Skeletal muscle satellite cell (primary cell): ENCODE data around the gene KCNK6.
"Not testable (repeated sequence)": the region's sequence is repeated elsewhere in the genome, so short reads cannot be mapped to it uniquely, and the experiment has no call there.

Source experiments
- H3K27me3 ChIP-seq: 2 replicates; pipeline ENCODE4 v1.7.0; 2013; ENCODE audit warnings: low read length; ENCODE audit not compliant: control insufficient read depth, insufficient read depth
- H3K36me3 ChIP-seq: 2 replicates; pipeline ENCODE4 v1.7.0; 2013; ENCODE audit warnings: mild to moderate bottlenecking, control low read depth, low read length; ENCODE audit not compliant: insufficient read depth
- H3K4me1 ChIP-seq: 2 replicates; pipeline ENCODE4 v1.7.0; 2013; ENCODE audit warnings: low read length; ENCODE audit not compliant: control insufficient read depth, insufficient read depth
- H3K4me2 ChIP-seq: 2 replicates; pipeline ENCODE4 v1.7.0; 2013; ENCODE audit warnings: mild to moderate bottlenecking, low read length
- H3K4me3 ChIP-seq: 2 replicates; pipeline ENCODE4 v1.7.0; 2013; ENCODE audit warnings: low read length
- H3K9ac ChIP-seq: 2 replicates; pipeline ENCODE4 v1.7.0; 2013; ENCODE audit warnings: mild to moderate bottlenecking, low read depth, low read length, moderate library complexity
- H3K9me3 ChIP-seq: replicated peaks from 2 replicates; pipeline ENCODE4 v1.7.0; 2013; ENCODE audit warnings: mild to moderate bottlenecking, control low read depth, low read length

KCNK6 gene

DNA sequence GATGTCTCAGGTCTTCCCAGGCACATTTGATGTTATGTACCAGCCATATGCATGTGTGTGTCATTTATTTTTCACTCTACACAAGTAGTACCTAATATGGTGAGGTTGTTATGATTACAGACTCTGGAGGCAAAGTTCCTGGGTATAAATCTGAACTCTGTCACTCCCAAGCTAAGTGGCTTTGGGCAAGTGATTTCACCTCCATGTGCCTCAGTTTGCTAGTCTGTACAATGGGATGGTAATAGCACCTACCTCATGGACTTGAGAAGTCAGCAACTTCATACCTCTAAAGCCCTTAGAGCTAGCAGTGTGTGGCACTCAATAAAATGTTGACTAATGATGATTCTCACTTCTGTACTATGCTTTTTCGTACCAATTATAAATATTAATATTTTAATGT lies 12.1 kb downstream of the KCNK6 start:
- Histone ChIP-seq H3K4me1 (no peaks in the 10 kb centered on the region), H3K36me3 (peaks cover 18% of the 10 kb centered on the region), H3K9ac (no peak overlapping the region), H3K4me2 (no peak overlapping the region), H3K9me3 (no peaks in the 10 kb centered on the region), H3K27me3 (no peaks in the 10 kb centered on the region), H3K4me3 (no peak overlapping the region)

DNA sequence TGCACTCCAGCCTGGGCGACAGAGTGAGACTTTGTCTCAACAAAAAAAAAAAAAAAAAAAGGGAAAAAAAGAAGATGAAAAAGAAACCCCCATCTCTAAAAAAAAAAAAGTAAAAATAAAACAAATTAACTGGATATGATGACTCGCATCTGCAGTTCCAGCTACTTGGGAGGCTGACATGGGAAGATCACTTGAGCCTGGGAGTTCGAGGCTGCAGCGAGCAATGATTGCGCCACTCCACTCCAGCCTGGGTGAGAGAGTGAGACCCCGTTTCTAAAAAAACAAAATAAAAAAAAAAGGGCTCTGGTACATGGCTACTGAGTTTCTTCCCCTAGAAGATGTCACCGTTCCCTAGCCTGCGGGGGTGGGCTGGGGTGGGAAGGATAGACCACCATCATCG lies 13.6 kb downstream of the KCNK6 start:
- H3K4me3 ChIP-seq, result no peak overlapping the region
- no peaks in the 10 kb centered on the region for H3K27me3 ChIP-seq
- peaks cover 5% of the 10 kb centered on the region for H3K4me1 ChIP-seq
- H3K36me3 ChIP-seq, result peaks cover 3% of the 10 kb centered on the region
- H3K9me3 ChIP-seq, result no peaks in the 10 kb centered on the region
- no peak overlapping the region for H3K4me2 ChIP-seq
- H3K9ac ChIP-seq, result no peak overlapping the region

DNA sequence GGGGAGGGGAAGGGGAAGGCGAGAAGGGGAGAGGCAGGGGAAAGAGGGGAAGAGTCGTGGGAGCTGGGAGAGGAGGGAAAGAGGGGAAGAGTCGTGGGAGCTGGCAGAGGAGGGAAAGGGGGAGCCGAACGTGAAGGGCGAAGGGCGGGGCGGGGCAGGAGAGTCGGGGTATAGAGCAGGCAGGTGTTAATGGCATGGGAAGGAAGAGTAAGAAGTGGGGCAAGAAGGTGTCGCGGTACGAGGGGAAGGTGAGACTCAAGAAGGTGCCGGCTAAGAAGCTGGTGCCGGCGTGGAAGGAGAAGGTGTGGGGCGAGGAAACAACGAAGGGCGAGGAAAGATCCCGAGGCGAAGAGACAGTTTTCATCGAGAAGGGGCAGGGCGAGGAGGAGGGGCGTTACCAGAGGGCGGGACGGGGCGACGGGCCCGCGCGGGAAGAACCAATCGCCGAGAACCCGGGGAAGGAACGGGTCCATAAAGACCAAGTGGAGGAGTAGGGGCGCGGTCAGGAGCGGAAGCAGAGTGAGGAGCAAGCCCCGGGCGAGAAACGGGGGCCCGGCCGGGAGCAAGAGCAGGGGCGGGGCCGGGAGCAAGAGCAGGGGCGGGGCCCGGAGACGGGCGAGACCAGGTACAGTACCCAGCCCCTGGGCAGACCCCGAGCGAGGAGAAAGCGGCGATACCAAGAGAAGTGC lies 16.4 kb downstream of the KCNK6 start:
- H3K9me3 ChIP-seq, result no peaks in the 10 kb centered on the region
- peak overlapping the region; percentile 81 for H3K4me3 ChIP-seq
- H3K36me3 ChIP-seq, result no peaks in the 10 kb centered on the region
- no peaks in the 10 kb centered on the region for H3K27me3 ChIP-seq
- peak overlapping the region; percentile 95 for H3K4me2 ChIP-seq
- H3K4me1 ChIP-seq, result peaks cover 5% of the 10 kb centered on the region
- H3K9ac ChIP-seq, result peak overlapping the region; percentile 62

DNA sequence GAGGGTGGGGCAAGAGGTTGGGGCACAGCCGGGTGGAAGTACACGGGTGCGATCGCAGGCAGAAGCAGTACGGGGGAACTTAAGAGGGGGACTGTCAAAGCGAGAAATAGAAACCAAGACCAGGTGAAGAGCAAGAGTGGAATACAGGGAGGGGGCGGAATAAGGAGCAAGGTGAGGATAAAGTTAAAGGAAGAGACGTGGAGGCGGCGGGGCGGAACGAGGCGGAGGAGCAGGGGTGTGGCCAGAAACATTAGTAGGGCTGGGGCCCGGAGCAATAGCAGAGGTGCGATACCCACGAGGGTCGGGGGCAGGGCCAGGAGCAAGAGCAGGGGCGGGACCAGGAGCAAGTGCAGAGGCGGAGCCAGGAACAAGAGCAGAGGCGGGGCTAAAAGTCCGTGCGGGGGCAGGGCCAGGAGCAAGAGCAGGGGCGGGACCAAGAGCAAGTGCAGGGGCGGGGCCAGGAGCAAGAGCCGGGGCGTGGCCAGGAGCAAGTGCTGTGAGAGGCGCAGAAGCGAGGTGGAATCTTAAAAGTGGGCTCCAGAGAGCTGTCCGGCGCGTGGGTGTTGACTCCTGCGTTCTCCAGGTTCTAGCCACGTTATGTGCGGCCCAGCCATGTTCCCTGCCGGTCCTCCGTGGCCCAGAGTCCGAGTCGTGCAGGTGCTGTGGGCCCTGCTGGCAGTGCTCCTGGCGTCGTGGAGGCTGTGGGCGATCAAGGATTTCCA lies 17.2 kb downstream of the KCNK6 start:
- Histone ChIP-seq H3K27me3 (no peaks in the 10 kb centered on the region), H3K36me3 (no peaks in the 10 kb centered on the region), H3K4me1 (peaks cover 5% of the 10 kb centered on the region), H3K4me3 (peak overlapping the region; percentile 81), H3K9me3 (no peaks in the 10 kb centered on the region), H3K9ac (peak overlapping the region; percentile 32), H3K4me2 (peak overlapping the region; percentile 95)

DNA sequence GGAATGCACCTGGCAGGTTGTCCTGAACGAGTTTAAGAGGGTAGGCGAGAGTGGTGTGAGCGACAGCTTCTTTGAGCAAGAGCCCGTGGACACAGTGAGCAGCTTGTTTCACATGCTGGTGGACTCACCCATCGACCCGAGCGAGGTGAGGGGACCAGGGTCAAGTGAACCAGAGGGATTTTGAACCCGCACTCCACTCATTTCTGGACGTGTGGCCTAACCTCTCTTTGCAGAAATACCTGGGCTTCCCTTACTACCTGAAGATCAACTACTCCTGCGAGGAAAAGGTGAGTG lies 17.7 kb downstream of the KCNK6 start:
- no peak overlapping the region for H3K9ac ChIP-seq
- no peaks in the 10 kb centered on the region for H3K27me3 ChIP-seq
- H3K4me2 ChIP-seq, result peak overlapping the region; percentile 95
- peaks cover 5% of the 10 kb centered on the region for H3K4me1 ChIP-seq
- H3K4me3 ChIP-seq, result peak overlapping the region; percentile 81
- H3K9me3 ChIP-seq, result no peaks in the 10 kb centered on the region
- no peaks in the 10 kb centered on the region for H3K36me3 ChIP-seq

DNA sequence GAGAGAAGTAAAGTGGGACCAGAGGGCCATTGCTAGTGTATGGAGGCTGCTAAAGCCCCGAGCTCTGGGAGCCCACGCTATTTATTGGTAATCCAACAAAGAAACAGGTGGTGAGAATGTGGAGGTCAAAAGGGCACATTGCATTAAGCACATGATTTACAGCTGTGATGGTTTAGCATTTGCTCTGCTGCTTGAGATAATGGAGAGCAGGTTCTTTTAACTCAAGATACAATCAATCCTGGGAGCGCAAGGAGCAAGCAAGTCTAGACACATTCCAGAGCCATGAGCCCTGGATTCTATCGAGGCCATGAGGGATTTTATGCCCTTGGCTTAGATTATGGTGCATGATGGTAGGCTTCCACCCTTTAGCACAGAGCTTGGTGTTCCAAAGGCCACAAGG lies 19.4 kb downstream of the KCNK6 start:
- H3K9ac ChIP-seq, H3K27me3 ChIP-seq, H3K4me1 ChIP-seq, H3K36me3 ChIP-seq, H3K4me2 ChIP-seq, H3K4me3 ChIP-seq, H3K9me3 ChIP-seq: not testable (repeated sequence)

DNA sequence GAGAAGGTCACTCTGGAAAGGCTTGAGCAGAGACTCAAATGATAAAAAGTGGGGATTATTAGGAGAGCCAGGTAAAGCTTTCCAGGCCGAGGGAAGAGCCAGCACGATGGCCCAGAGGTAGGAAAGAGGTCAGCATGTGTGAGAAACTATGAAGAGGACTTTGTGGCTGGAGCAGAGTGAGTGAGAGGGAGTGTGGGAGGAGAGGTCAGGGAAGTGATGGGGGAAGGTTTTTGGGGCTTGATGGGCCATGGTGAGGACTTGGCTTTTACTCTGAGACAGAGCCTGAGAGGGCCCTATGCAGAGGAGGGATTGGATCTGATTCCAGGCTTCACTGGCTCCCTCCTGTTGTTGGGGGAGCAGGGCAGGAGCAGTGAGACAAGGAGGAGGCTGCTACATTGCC lies 21.3 kb downstream of the KCNK6 start:
- no peak overlapping the region for H3K4me3 ChIP-seq
- peaks cover 5% of the 10 kb centered on the region for H3K4me1 ChIP-seq
- H3K36me3 ChIP-seq, result no peaks in the 10 kb centered on the region
- no peak overlapping the region for H3K9ac ChIP-seq
- H3K4me2 ChIP-seq, result no peak overlapping the region
- no peaks in the 10 kb centered on the region for H3K9me3 ChIP-seq
- H3K27me3 ChIP-seq, result no peaks in the 10 kb centered on the region

DNA sequence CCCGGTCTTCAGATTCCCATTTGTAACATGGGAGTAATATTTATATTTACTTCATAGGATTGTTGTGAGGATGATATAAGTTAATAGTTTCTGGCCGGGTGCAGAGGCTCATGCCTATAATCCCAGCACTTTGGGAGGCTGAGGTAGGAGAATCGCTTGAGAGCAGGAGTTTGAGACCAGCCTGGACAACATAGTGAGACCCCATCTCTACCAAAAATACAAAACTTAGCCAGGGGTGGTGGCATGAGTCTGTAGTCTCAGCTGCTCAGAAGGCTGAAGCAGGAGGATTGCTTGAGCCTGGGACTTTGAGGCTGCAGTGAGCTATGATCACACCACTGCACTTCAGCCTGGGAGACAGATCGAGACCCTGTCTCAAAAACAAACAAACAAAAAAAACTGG lies 27.2 kb downstream of the KCNK6 start:
- no peak overlapping the region for H3K9ac ChIP-seq
- peaks cover 15% of the 10 kb centered on the region for H3K27me3 ChIP-seq
- H3K9me3 ChIP-seq, result no peaks in the 10 kb centered on the region
- no peak overlapping the region for H3K4me3 ChIP-seq
- H3K36me3 ChIP-seq, result no peaks in the 10 kb centered on the region
- H3K4me1 ChIP-seq, result no peaks in the 10 kb centered on the region
- H3K4me2 ChIP-seq, result no peak overlapping the region

DNA sequence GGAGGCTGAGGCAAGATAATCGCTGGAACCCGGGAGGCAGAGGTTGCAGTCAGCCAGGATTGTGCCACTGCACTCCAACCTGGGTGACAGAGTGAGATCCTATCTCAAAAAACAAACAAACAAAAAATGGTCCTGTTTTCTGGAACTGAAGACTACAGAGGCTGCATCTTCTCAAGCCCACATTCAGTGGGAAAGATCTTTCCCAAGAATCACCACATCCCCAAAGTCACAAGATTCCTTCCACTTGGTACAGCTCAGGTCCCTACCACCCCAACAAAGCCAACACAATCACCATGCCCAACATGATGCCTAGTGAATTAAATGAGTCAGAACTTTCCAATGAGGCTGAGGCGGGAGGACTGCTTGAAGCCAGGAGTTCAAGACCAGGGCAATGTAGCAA lies 31.2 kb downstream of the KCNK6 start:
- H3K9me3 ChIP-seq, result no peaks in the 10 kb centered on the region
- H3K27me3 ChIP-seq, result peaks cover 32% of the 10 kb centered on the region
- H3K36me3 ChIP-seq, result no peaks in the 10 kb centered on the region
- H3K4me2 ChIP-seq, result no peak overlapping the region
- H3K4me3 ChIP-seq, result no peak overlapping the region
- H3K4me1 ChIP-seq, result no peaks in the 10 kb centered on the region
- no peak overlapping the region for H3K9ac ChIP-seq

DNA sequence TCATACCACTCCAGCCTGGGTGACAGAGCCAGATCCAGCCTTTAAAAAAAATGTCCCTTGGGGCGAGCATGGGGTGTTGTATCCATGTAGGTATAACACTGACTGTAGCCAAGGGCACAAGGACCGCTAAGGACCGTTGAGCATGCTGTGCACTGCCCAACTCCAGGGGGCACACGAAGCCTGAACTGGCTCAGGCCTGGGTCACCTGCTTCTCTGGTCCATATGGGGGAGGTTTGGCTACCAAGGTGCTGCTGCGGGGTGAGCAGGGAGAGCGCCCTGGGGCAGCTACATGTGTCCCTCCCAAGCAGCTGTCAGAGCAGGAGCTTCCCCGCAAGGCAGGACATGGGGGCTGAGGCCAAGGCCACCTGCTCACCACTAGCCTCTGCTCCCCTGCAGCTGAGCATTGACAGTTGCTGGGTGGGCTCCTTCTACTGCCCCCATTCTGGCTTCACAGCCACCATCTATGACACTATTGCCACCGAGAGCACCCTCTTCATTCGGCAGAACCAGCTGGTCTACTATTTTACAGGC lies 32.3 kb downstream of the KCNK6 start:
- H3K36me3 ChIP-seq, result no peaks in the 10 kb centered on the region

DNA sequence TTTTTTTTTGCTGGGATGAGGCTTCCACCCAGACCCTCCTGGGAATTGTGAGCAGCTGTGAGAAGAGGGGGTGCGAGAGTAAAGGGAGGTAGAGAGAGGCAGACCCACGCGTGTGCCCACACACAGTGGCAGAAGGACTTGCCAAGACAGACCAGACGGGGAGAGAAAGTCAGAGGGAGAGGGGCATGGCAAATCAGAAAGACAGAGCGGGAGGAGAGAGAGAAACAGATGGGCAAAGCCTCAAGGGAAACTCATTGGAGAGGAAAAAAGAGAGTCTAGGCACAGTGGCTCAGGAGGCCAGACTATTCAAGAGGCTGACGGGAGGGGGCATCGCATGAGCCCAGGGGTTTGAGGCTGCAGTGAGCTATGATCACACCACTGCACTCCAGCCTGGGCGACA lies 33.0 kb downstream of the KCNK6 start:
- Histone ChIP-seq H3K36me3 (no peaks in the 10 kb centered on the region), H3K9ac (no peak overlapping the region), H3K9me3 (no peaks in the 10 kb centered on the region), H3K4me1 (no peaks in the 10 kb centered on the region), H3K27me3 (peaks cover 43% of the 10 kb centered on the region), H3K4me2 (no peak overlapping the region), H3K4me3 (no peak overlapping the region)

More for the DNA sequence above, 32.3 kb downstream of the KCNK6 start:
- Histone ChIP-seq H3K27me3 (peaks cover 43% of the 10 kb centered on the region), H3K4me3 (no peak overlapping the region), H3K9ac (no peak overlapping the region), H3K4me2 (no peak overlapping the region), H3K9me3 (no peaks in the 10 kb centered on the region), H3K4me1 (no peaks in the 10 kb centered on the region)
